ENCODE results near the gene BTNL2.

BTNL2 gene

GRCh38 chr6:32406857-32407256 is at the start of gene BTNL2:
Gene BTNL2, minus strand, starts transcription at chr6:32407181. Its CDS starts 58 bp downstream, at chr6:32407123.
- Histone ChIP-seq H3K4me3 (ENCODE audit: low read depth, low read length) (no peak within 1 kb of the TSS), H3K9me3 (ENCODE audit: control insufficient read depth, low read length) (no peaks in the 10 kb centered on the region), H3K36me3 (ENCODE audit: control insufficient read depth, insufficient read depth, low read length) (no peaks in the 10 kb centered on the region), H3K9ac (no peak within 1 kb of the TSS), H3K79me2 (no peaks in the 10 kb centered on the region), H3K4me2 (ENCODE audit: low read length) (no peak within 1 kb of the TSS), H2AFZ (no peak within 1 kb of the TSS), H3K27ac (no peak within 1 kb of the TSS), H3K4me1 (no peaks in the 10 kb centered on the region), H3K27me3 (ENCODE audit: control insufficient read depth, insufficient read depth, low read length) (no peaks in the 10 kb centered on the region)
- TF ChIP-seq CTCF (IDR thresholded peaks at IDR 0.05) = no peak

- TF ChIP-seq CTCF (IDR thresholded peaks at IDR 0.05) = no peak
- H3K27me3 ChIP-seq (ENCODE audit: control insufficient read depth, insufficient read depth, low read length) = no peaks in the 10 kb centered on the region
Measured at GRCh38 chr6:32449088-32449736, 42.2 kb upstream of the BTNL2 start.

GRCh38 chr6:32447932-32448331 is 41.0 kb upstream of the BTNL2 start:
- Histone ChIP-seq H3K9me3 (ENCODE audit: control insufficient read depth, low read length) (no peaks in the 10 kb centered on the region), H3K9ac (no peak overlapping the region), H3K4me3 (ENCODE audit: low read depth, low read length) (no peak overlapping the region), H3K27ac (no peak overlapping the region), H2AFZ (no peak overlapping the region), H3K4me2 (ENCODE audit: low read length) (no peak overlapping the region), H3K27me3 (ENCODE audit: control insufficient read depth, insufficient read depth, low read length) (no peaks in the 10 kb centered on the region), H3K4me1 (no peaks in the 10 kb centered on the region), H3K79me2 (no peaks in the 10 kb centered on the region), H3K36me3 (ENCODE audit: control insufficient read depth, insufficient read depth, low read length) (no peaks in the 10 kb centered on the region)
- TF ChIP-seq CTCF (IDR thresholded peaks at IDR 0.05) = no peak

More at GRCh38 chr6:32449088-32449736, 42.2 kb upstream of the BTNL2 start:
- no peak overlapping the region for H3K4me2 ChIP-seq (ENCODE audit: low read length)
- no peak overlapping the region for H3K9ac ChIP-seq
- no peak overlapping the region for H3K27ac ChIP-seq
- no peaks in the 10 kb centered on the region for H3K79me2 ChIP-seq
- H3K4me3 ChIP-seq (ENCODE audit: low read depth, low read length) = no peak overlapping the region
- H2AFZ ChIP-seq = no peak overlapping the region
- H3K4me1 ChIP-seq = no peaks in the 10 kb centered on the region
- no peaks in the 10 kb centered on the region for H3K36me3 ChIP-seq (ENCODE audit: control insufficient read depth, insufficient read depth, low read length)
- no peaks in the 10 kb centered on the region for H3K9me3 ChIP-seq (ENCODE audit: control insufficient read depth, low read length)

- no peak for TF ChIP-seq CTCF (IDR thresholded peaks at IDR 0.05)
- no peak overlapping the region for H2AFZ ChIP-seq
- H3K4me3 ChIP-seq (ENCODE audit: low read depth, low read length) = no peak overlapping the region
- H3K27ac ChIP-seq = no peak overlapping the region
- H3K27me3 ChIP-seq (ENCODE audit: control insufficient read depth, insufficient read depth, low read length) = no peaks in the 10 kb centered on the region
- no peak overlapping the region for H3K4me2 ChIP-seq (ENCODE audit: low read length)
- H3K79me2 ChIP-seq = no peaks in the 10 kb centered on the region
- H3K9me3 ChIP-seq (ENCODE audit: control insufficient read depth, low read length) = no peaks in the 10 kb centered on the region
- H3K4me1 ChIP-seq = no peaks in the 10 kb centered on the region
- no peaks in the 10 kb centered on the region for H3K36me3 ChIP-seq (ENCODE audit: control insufficient read depth, insufficient read depth, low read length)
- no peak overlapping the region for H3K9ac ChIP-seq
Measured at GRCh38 chr6:32445321-32445854, 38.4 kb upstream of the BTNL2 start.

- no peak for TF ChIP-seq CTCF (IDR thresholded peaks at IDR 0.05)
- Histone ChIP-seq H3K27ac (no peak overlapping the region), H3K4me1 (no peaks in the 10 kb centered on the region), H2AFZ (no peak overlapping the region), H3K36me3 (ENCODE audit: control insufficient read depth, insufficient read depth, low read length) (no peaks in the 10 kb centered on the region), H3K79me2 (no peaks in the 10 kb centered on the region), H3K4me3 (ENCODE audit: low read depth, low read length) (no peak overlapping the region), H3K9ac (no peak overlapping the region), H3K4me2 (ENCODE audit: low read length) (no peak overlapping the region), H3K27me3 (ENCODE audit: control insufficient read depth, insufficient read depth, low read length) (no peaks in the 10 kb centered on the region), H3K9me3 (ENCODE audit: control insufficient read depth, low read length) (no peaks in the 10 kb centered on the region)
Measured at GRCh38 chr6:32444433-32444832, 37.5 kb upstream of the BTNL2 start.
